RWPE1 (cell line): Measurements from ENCODE around the gene PTPRR.
A peak's percentile ranks its signal among the peaks of the same experiment; 100 is the strongest.

Experiments used
- CTCF ChIA-PET: fragments of 350-600 bp; sonication (Branson Sonifier 250); formaldehyde crosslinking; extraction: SDS; loops from one replicate; lab custom pipeline; 2021; lab: Yijun Ruan, JAX
- POLR2A ChIA-PET: fragments of 400-600 bp; formaldehyde crosslinking; extraction: SDS; loops from one replicate; lab custom pipeline; 2020; ENCODE audit warnings: antibody characterized with exemption; ENCODE audit not compliant: low non-redundant PET; lab: Yijun Ruan, JAX
- DNase-seq: peaks from one replicate; pipeline ENCODE4 v3.0.0; 2012; ENCODE audit warnings: low spot score
- H3K27ac ChIP-seq: fragments of 450-650 bp; 2 replicates; pipeline ENCODE4 v1.5.1; 2017
- CTCF ChIP-seq: fragments of 450-650 bp; conservative IDR thresholded peaks from 2 replicates; pipeline ENCODE4 v1.5.1; 2017; ENCODE audit warnings: low read depth, mild to moderate bottlenecking

The PTPRR gene

GRCh38 chr12:70598467-70599193 is 321.9 kb downstream of the PTPRR start:
- POLR2A ChIA-PET = no interaction called here
- no peak for TF ChIP-seq CTCF
- DNase-seq = no peak
- no peak overlapping the region for H3K27ac ChIP-seq
- CTCF ChIA-PET = interaction anchor here (0.6 kb wide), 1 partner anchor 21 kb away, joined by 3 read pairs; no protein-coding TSS in a partner anchor

- ChIA-PET CTCF (interaction anchor here (0.6 kb wide), 1 partner anchor 753 kb away, joined by 3 read pairs; no protein-coding TSS in a partner anchor), POLR2A (interaction anchor here (0.7 kb wide), 1 partner anchor 66 kb away, joined by 5 read pairs; no protein-coding TSS in a partner anchor)
- H3K27ac ChIP-seq = no peak overlapping the region
- DNase-seq = no peak
- TF ChIP-seq CTCF = no peak
Measured at GRCh38 chr12:70592664-70593063, 327.9 kb downstream of the PTPRR start.

GRCh38 chr12:70590549-70591226 is 329.9 kb downstream of the PTPRR start:
- POLR2A ChIA-PET = interaction anchor here (0.7 kb wide), 1 partner anchor 431 kb away, joined by 10 read pairs; no protein-coding TSS in a partner anchor
- no peak for TF ChIP-seq CTCF
- CTCF ChIA-PET = interaction anchor here (0.6 to 1.7 kb wide), 7 partner anchors 9 to 1441 kb away, joined by 3 to 7 read pairs (median 4); no protein-coding TSS in a partner anchor
- no peak overlapping the region for H3K27ac ChIP-seq
- DNase-seq = no peak

GRCh38 chr12:70590051-70590450 is 330.5 kb downstream of the PTPRR start:
- peak; percentile 78 for TF ChIP-seq CTCF
- H3K27ac ChIP-seq = no peak overlapping the region
- DNase-seq = peak; percentile 64
- POLR2A ChIA-PET = interaction anchor here (0.7 kb wide), 1 partner anchor 431 kb away, joined by 10 read pairs; no protein-coding TSS in a partner anchor
- CTCF ChIA-PET = interaction anchor here (0.6 to 1.7 kb wide), 8 partner anchors 10 to 1847 kb away, joined by 3 to 7 read pairs (median 3); no protein-coding TSS in a partner anchor
